ENCODE results near the gene WWC1.

The WWC1 gene

GRCh38 chr5:168270476-168270875, 21.0 kb upstream of the WWC1 start:
- TF ChIP-seq, protein P1, sequence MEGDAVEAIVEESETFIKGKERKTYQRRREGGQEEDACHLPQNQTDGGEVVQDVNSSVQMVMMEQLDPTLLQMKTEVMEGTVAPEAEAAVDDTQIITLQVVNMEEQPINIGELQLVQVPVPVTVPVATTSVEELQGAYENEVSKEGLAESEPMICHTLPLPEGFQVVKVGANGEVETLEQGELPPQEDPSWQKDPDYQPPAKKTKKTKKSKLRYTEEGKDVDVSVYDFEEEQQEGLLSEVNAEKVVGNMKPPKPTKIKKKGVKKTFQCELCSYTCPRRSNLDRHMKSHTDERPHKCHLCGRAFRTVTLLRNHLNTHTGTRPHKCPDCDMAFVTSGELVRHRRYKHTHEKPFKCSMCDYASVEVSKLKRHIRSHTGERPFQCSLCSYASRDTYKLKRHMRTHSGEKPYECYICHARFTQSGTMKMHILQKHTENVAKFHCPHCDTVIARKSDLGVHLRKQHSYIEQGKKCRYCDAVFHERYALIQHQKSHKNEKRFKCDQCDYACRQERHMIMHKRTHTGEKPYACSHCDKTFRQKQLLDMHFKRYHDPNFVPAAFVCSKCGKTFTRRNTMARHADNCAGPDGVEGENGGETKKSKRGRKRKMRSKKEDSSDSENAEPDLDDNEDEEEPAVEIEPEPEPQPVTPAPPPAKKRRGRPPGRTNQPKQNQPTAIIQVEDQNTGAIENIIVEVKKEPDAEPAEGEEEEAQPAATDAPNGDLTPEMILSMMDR (IDR thresholded peaks at IDR 0.05; ENCODE audit: control extremely low read depth, extremely low read depth, low read depth, missing control alignments): no peak
- CTCF ChIA-PET: interaction anchor here (0.8 to 3.2 kb wide), 11 partner anchors 9 to 1312 kb away, joined by 3 to 18 read pairs (median 3); no protein-coding TSS in a partner anchor
- POLR2A ChIA-PET: no interaction called here
- no peak for DNase-seq (ENCODE audit: extremely low spot score)

- CTCF ChIA-PET: interaction anchor here (1.4 to 1.9 kb wide), 2 partner anchors 9 to 14 kb away, joined by 4 read pairs; no protein-coding TSS in a partner anchor
- TF ChIP-seq, protein P1 (IDR thresholded peaks at IDR 0.05; ENCODE audit: control extremely low read depth, extremely low read depth, low read depth, missing control alignments): no peak
- POLR2A ChIA-PET: no interaction called here
- no peak for DNase-seq (ENCODE audit: extremely low spot score)
Measured at GRCh38 chr5:168273056-168273980, 18.1 kb upstream of the WWC1 start.

- no peak for DNase-seq (ENCODE audit: extremely low spot score)
- ChIA-PET CTCF (interaction anchor here (1.4 to 1.9 kb wide), 2 partner anchors 10 to 13 kb away, joined by 4 read pairs; no protein-coding TSS in a partner anchor), POLR2A (no interaction called here)
- TF ChIP-seq, protein P1 (IDR thresholded peaks at IDR 0.05; ENCODE audit: control extremely low read depth, extremely low read depth, low read depth, missing control alignments): no peak
Measured at GRCh38 chr5:168274406-168274805, 17.0 kb upstream of the WWC1 start.

GRCh38 chr5:168275940-168276339, 15.5 kb upstream of the WWC1 start:
- CTCF ChIA-PET: no interaction called here
- no peak for DNase-seq (ENCODE audit: extremely low spot score)
- POLR2A ChIA-PET: no interaction called here
- TF ChIP-seq, protein P1 (IDR thresholded peaks at IDR 0.05; ENCODE audit: control extremely low read depth, extremely low read depth, low read depth, missing control alignments): no peak

- POLR2A ChIA-PET: no interaction called here
- no peak for DNase-seq (ENCODE audit: extremely low spot score)
- TF ChIP-seq, protein P1 (IDR thresholded peaks at IDR 0.05; ENCODE audit: control extremely low read depth, extremely low read depth, low read depth, missing control alignments): no peak
- CTCF ChIA-PET: interaction anchor here (1.0 to 1.8 kb wide), 3 partner anchors 12 to 62 kb away, joined by 3 to 9 read pairs (median 4); no protein-coding TSS in a partner anchor
Measured at GRCh38 chr5:168282120-168282519, 9.3 kb upstream of the WWC1 start.

DNA sequence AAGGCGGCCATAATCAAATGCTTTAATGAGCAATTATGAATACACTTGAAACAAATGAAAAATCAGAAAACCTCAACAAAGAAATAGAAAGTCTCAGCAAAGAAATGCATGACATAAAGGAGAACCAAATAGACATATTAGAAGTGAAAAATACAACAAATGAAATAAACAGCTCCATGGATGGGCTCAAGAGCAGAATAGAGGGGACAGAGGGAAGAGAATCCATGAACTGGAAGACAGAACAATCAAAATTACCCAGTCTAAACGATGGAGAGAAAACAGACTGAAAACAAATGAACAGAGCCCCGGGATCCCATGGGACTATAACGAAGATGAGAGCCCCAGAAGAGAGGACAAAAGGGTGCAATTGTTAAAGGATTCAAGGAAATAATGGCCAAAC, 6.6 kb upstream of the WWC1 start:
- ChIA-PET POLR2A (no interaction called here), CTCF (interaction anchor here (0.9 to 1.0 kb wide), 2 partner anchors 15 to 28 kb away, joined by 3 read pairs; no protein-coding TSS in a partner anchor)
- TF ChIP-seq, protein P1 (IDR thresholded peaks at IDR 0.05; ENCODE audit: control extremely low read depth, extremely low read depth, low read depth, missing control alignments): no peak
- no peak for DNase-seq (ENCODE audit: extremely low spot score)

Measured in GM10248 (cell line).